ENCODE measurements around the gene TMEM151A. TPM values are rescaled to one million over a fixed set of nuclear protein-coding genes. Genes with fewer than 3 reads are reported as not detected.

The TMEM151A gene
- total and polyA plus RNA-seq, 7 experiments from 2014 or later, result 0.11 to 0.29 TPM; not detected in 5

GRCh38 chr11:66278363-66279091 is 13.2 kb upstream of the TMEM151A start:
- Histone ChIP-seq H3K4me1 (ENCODE audit: control insufficient read depth in 2 of 2, insufficient read depth in 2 of 2, low read length in 2 of 2) (peaks cover 21 to 22% of the 10 kb centered on the region in 2 donors), H3K9me3 (ENCODE audit: control insufficient read depth in 2 of 3, low read length in 3 of 3) (no peaks in the 10 kb centered on the region), H3K27me3 (ENCODE audit: control insufficient read depth in 2 of 2, insufficient read depth in 2 of 2, low read length in 2 of 2) (no peaks in the 10 kb centered on the region), H3K36me3 (ENCODE audit: control insufficient read depth in 2 of 3, insufficient read depth in 3 of 3, low read length in 3 of 3) (peaks cover 0 to 31% (median 0%) of the 10 kb centered on the region in 3 experiments), H3K4me3 (ENCODE audit: low read length) (no peak overlapping the region), H3K27ac (ENCODE audit: low read depth, low read length) (no peak overlapping the region)
- peaks cover 0 to 14% (median 0%) of the 10 kb centered on the region in 5 donors for H3K27me3 Mint-ChIP-seq
- H3K4me1 Mint-ChIP-seq, result peaks cover 22 to 44% (median 31%) of the 10 kb centered on the region in 7 donors
- POLR2A ChIA-PET, result interaction anchor here (0.6 to 6.8 kb wide), 3 partner anchors 8 to 275 kb away, joined by 4 to 56 read pairs (median 11); partner anchors contain the start of genes RAB1B and YIF1A
- DNase-seq (peak in 1 of 9 donors; percentile 56), ATAC-seq (no peak)
- H3K4me3 Mint-ChIP-seq, result peak overlapping the region in 9 of 10 donors; percentile 44 to 81 (median 66)
- peaks cover 0 to 3% (median 0%) of the 10 kb centered on the region in 11 donors for H3K9me3 Mint-ChIP-seq
- H3K27ac Mint-ChIP-seq, result peak overlapping the region in 4 of 9 donors; percentile 37 to 80 (median 48)
- intact Hi-C loops (cut with micrococcal nuclease), result loop anchor here in 1 of 2 donors (1.0 kb wide), 1 partner anchor 10 kb away; the partner anchor contains the start of gene RAB1B
- H3K36me3 Mint-ChIP-seq, result peaks cover under 1 to 12% (median 6%) of the 10 kb centered on the region in 5 donors
- CTCF ChIA-PET, result no interaction called here

- ATAC-seq (no peak), DNase-seq (no peak)
- peaks cover 0 to 3% (median 0%) of the 10 kb centered on the region in 11 donors for H3K9me3 Mint-ChIP-seq
- H3K4me1 ChIP-seq (ENCODE audit: control insufficient read depth in 2 of 2, insufficient read depth in 2 of 2, low read length in 2 of 2), result peaks cover 17 to 22% of the 10 kb centered on the region in 2 donors
- H3K9me3 ChIP-seq (ENCODE audit: control insufficient read depth in 2 of 3, low read length in 3 of 3), result no peaks in the 10 kb centered on the region
- no peak overlapping the region for H3K4me3 ChIP-seq (ENCODE audit: low read length)
- no peak overlapping the region for H3K27ac ChIP-seq (ENCODE audit: low read depth, low read length)
- peaks cover 0 to 24% (median 0%) of the 10 kb centered on the region in 3 experiments for H3K36me3 ChIP-seq (ENCODE audit: control insufficient read depth in 2 of 3, insufficient read depth in 3 of 3, low read length in 3 of 3)
- peaks cover 15 to 43% (median 31%) of the 10 kb centered on the region in 7 donors for H3K4me1 Mint-ChIP-seq
- H3K27me3 Mint-ChIP-seq, result peaks cover 0 to 14% (median 0%) of the 10 kb centered on the region in 5 donors
- H3K36me3 Mint-ChIP-seq, result peaks cover 0 to 9% (median 1%) of the 10 kb centered on the region in 5 donors
- H3K4me3 Mint-ChIP-seq, result peak overlapping the region in 8 of 10 donors; percentile 55 to 81 (median 66)
- ChIA-PET CTCF (interaction anchor here (0.6 kb wide), 1 partner anchor 256 kb away, joined by 3 read pairs; no protein-coding TSS in a partner anchor), POLR2A (interaction anchor here (0.6 to 6.8 kb wide), 3 partner anchors 9 to 275 kb away, joined by 4 to 56 read pairs (median 11); partner anchors contain the start of genes RAB1B and YIF1A)
- no peaks in the 10 kb centered on the region for H3K27me3 ChIP-seq (ENCODE audit: control insufficient read depth in 2 of 2, insufficient read depth in 2 of 2, low read length in 2 of 2)
- intact Hi-C loops (cut with micrococcal nuclease), result no loop called here
- peak overlapping the region in 5 of 9 donors; percentile 37 to 80 (median 62) for H3K27ac Mint-ChIP-seq
Observed at GRCh38 chr11:66279092-66279734, 12.5 kb upstream of the TMEM151A start.

- Mint-ChIP-seq H3K36me3 (peaks cover 0 to 9% (median 0%) of the 10 kb centered on the region in 5 donors), H3K9me3 (peaks cover 0 to 3% (median 0%) of the 10 kb centered on the region in 11 donors), H3K27me3 (peaks cover 0 to 14% (median 0%) of the 10 kb centered on the region in 5 donors), H3K4me1 (peaks cover 13 to 43% (median 31%) of the 10 kb centered on the region in 7 donors), H3K4me3 (peak overlapping the region in 1 of 10 donors; percentile 4), H3K27ac (peak overlapping the region in 2 of 9 donors; percentile 36 to 52)
- no peaks in the 10 kb centered on the region for H3K27me3 ChIP-seq (ENCODE audit: control insufficient read depth in 2 of 2, insufficient read depth in 2 of 2, low read length in 2 of 2)
- POLR2A ChIA-PET, result interaction anchor here (1.0 to 6.8 kb wide), 5 partner anchors 9 to 390 kb away, joined by 3 to 56 read pairs (median 4); partner anchors contain the start of genes CCDC85B, RAB1B and YIF1A
- CTCF ChIA-PET, result interaction anchor here (1.6 to 2.8 kb wide), 3 partner anchors 8 to 57 kb away, joined by 4 to 25 read pairs (median 12); no protein-coding TSS in a partner anchor
- no peak overlapping the region for H3K4me3 ChIP-seq (ENCODE audit: low read length)
- ATAC-seq, result no peak
- peaks cover 15 to 22% of the 10 kb centered on the region in 2 donors for H3K4me1 ChIP-seq (ENCODE audit: control insufficient read depth in 2 of 2, insufficient read depth in 2 of 2, low read length in 2 of 2)
- H3K9me3 ChIP-seq (ENCODE audit: control insufficient read depth in 2 of 3, low read length in 3 of 3), result no peaks in the 10 kb centered on the region
- intact Hi-C loops (cut with micrococcal nuclease), result loop anchor here (10.0 kb wide), 3 partner anchors 226 to 1204 kb away; partner anchors contain the start of genes AIP (in 1 of the 2), MALAT1 (in 1 of the 2) and SF3B2 (in 1 of the 2)
- H3K27ac ChIP-seq (ENCODE audit: low read depth, low read length), result no peak overlapping the region
- DNase-seq, result no peak
- H3K36me3 ChIP-seq (ENCODE audit: control insufficient read depth in 2 of 3, insufficient read depth in 3 of 3, low read length in 3 of 3), result peaks cover 0 to 24% (median 0%) of the 10 kb centered on the region in 3 experiments
Observed at GRCh38 chr11:66280428-66280827, 11.3 kb upstream of the TMEM151A start.

- H3K27me3 ChIP-seq (ENCODE audit: control insufficient read depth in 2 of 2, insufficient read depth in 2 of 2, low read length in 2 of 2), result no peaks in the 10 kb centered on the region
- H3K9me3 Mint-ChIP-seq, result peaks cover 0 to 3% (median 0%) of the 10 kb centered on the region in 11 donors
- POLR2A ChIA-PET, result interaction anchor here (1.0 to 6.8 kb wide), 5 partner anchors 8 to 391 kb away, joined by 3 to 56 read pairs (median 4); partner anchors contain the start of genes CCDC85B, RAB1B and YIF1A
- H3K27me3 Mint-ChIP-seq, result peaks cover 0 to 14% (median 0%) of the 10 kb centered on the region in 5 donors
- H3K27ac Mint-ChIP-seq, result peak overlapping the region in 8 of 9 donors; percentile 17 to 90 (median 76)
- H3K9me3 ChIP-seq (ENCODE audit: control insufficient read depth in 2 of 3, low read length in 3 of 3), result no peaks in the 10 kb centered on the region
- H3K4me3 Mint-ChIP-seq, result peak overlapping the region in 8 of 10 donors; percentile 4 to 30 (median 21)
- H3K27ac ChIP-seq (ENCODE audit: low read depth, low read length), result no peak overlapping the region
- CTCF ChIA-PET, result interaction anchor here (0.8 to 2.8 kb wide), 4 partner anchors 9 to 58 kb away, joined by 3 to 25 read pairs (median 8); no protein-coding TSS in a partner anchor
- intact Hi-C loops (cut with micrococcal nuclease), result loop anchor here (10.0 kb wide), 3 partner anchors 226 to 1204 kb away; partner anchors contain the start of genes AIP (in 1 of the 2), MALAT1 (in 1 of the 2) and SF3B2 (in 1 of the 2)
- peaks cover 13 to 43% (median 33%) of the 10 kb centered on the region in 7 donors for H3K4me1 Mint-ChIP-seq
- ATAC-seq, result no peak
- peaks cover 15 to 22% of the 10 kb centered on the region in 2 donors for H3K4me1 ChIP-seq (ENCODE audit: control insufficient read depth in 2 of 2, insufficient read depth in 2 of 2, low read length in 2 of 2)
- DNase-seq, result no peak
- peaks cover 0 to 19% (median 0%) of the 10 kb centered on the region in 3 experiments for H3K36me3 ChIP-seq (ENCODE audit: control insufficient read depth in 2 of 3, insufficient read depth in 3 of 3, low read length in 3 of 3)
- H3K4me3 ChIP-seq (ENCODE audit: low read length), result no peak overlapping the region
- H3K36me3 Mint-ChIP-seq, result peaks cover 0 to 9% (median 0%) of the 10 kb centered on the region in 5 donors
Observed at GRCh38 chr11:66281001-66281400, 10.7 kb upstream of the TMEM151A start.

- Histone ChIP-seq H3K4me3 (ENCODE audit: low read length) (no peak overlapping the region), H3K4me1 (ENCODE audit: control insufficient read depth in 2 of 2, insufficient read depth in 2 of 2, low read length in 2 of 2) (peaks cover 15 to 22% of the 10 kb centered on the region in 2 donors), H3K9me3 (ENCODE audit: control insufficient read depth in 2 of 3, low read length in 3 of 3) (no peaks in the 10 kb centered on the region), H3K27me3 (ENCODE audit: control insufficient read depth in 2 of 2, insufficient read depth in 2 of 2, low read length in 2 of 2) (no peaks in the 10 kb centered on the region), H3K36me3 (ENCODE audit: control insufficient read depth in 2 of 3, insufficient read depth in 3 of 3, low read length in 3 of 3) (peaks cover 0 to 13% (median 0%) of the 10 kb centered on the region in 3 experiments), H3K27ac (ENCODE audit: low read depth, low read length) (peak overlapping the region; percentile 37)
- Mint-ChIP-seq H3K27ac (peak overlapping the region; percentile 68 to 93 (median 85)), H3K36me3 (peaks cover 0 to 4% (median 0%) of the 10 kb centered on the region in 5 donors), H3K27me3 (peaks cover 0 to 14% (median 0%) of the 10 kb centered on the region in 5 donors), H3K9me3 (peaks cover 0 to 3% (median 0%) of the 10 kb centered on the region in 11 donors), H3K4me3 (peak overlapping the region in 9 of 10 donors; percentile 16 to 72 (median 59)), H3K4me1 (peaks cover 18 to 45% (median 32%) of the 10 kb centered on the region in 7 donors)
- ChIA-PET CTCF (interaction anchor here (1.1 to 2.8 kb wide), 6 partner anchors 13 to 213 kb away, joined by 3 to 25 read pairs (median 6); partner anchors contain the start of gene RAB1B), POLR2A (interaction anchor here (0.7 to 6.8 kb wide), 7 partner anchors 12 to 392 kb away, joined by 3 to 56 read pairs (median 3); partner anchors contain the start of genes BRMS1, CCDC85B and RAB1B)
- DNase-seq (no peak), ATAC-seq (no peak)
- intact Hi-C loops (cut with micrococcal nuclease), result loop anchor here (1.0 to 10.0 kb wide), 6 partner anchors 14 to 1203 kb away; partner anchors contain the start of genes RAB1B (in 2 of the 2), AIP (in 1 of the 2), MALAT1 (in 1 of the 2) and SF3B2 (in 1 of the 2)
Observed at GRCh38 chr11:66281776-66282467, 9.8 kb upstream of the TMEM151A start.
